Neural progenitor cell (in vitro differentiated cells): Measurements from ENCODE around the gene CLNK.

Source experiments
- EZH2 ChIP-seq: fragments of 200-600 bp; sonication (generic); IDR thresholded peaks from 2 replicates; pipeline ENCODE4 v1.6.1; 2017; ENCODE audit warnings: antibody characterized with exemption, mild to moderate bottlenecking, moderate library complexity
- TF ChIP-seq, protein P1 (sequence below): fragments of 200-600 bp; sonication (generic); IDR thresholded peaks from 2 replicates; pipeline ENCODE4 v1.5.1; 2017; ENCODE audit warnings: antibody characterized with exemption, mild to moderate bottlenecking

DNA sequence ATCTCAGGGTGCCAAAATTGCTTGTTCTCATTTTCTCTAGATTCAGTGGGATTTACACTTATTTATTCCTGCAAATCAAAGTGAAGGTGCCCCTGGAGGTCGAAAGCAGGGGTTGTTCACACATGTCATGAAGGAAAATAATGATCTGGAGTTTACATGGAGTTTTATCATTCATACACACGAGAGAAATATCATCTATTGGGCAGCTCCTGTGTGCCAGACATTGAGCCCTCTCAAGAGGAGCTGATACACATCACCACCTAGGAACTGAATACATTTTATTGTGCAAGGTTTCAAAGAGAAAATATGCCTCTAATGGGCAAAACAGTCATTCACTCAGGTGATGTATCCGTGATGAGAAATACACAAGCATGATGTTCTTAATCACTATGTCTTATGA is 23.5 kb downstream of the CLNK start:
- TF ChIP-seq, protein P1, sequence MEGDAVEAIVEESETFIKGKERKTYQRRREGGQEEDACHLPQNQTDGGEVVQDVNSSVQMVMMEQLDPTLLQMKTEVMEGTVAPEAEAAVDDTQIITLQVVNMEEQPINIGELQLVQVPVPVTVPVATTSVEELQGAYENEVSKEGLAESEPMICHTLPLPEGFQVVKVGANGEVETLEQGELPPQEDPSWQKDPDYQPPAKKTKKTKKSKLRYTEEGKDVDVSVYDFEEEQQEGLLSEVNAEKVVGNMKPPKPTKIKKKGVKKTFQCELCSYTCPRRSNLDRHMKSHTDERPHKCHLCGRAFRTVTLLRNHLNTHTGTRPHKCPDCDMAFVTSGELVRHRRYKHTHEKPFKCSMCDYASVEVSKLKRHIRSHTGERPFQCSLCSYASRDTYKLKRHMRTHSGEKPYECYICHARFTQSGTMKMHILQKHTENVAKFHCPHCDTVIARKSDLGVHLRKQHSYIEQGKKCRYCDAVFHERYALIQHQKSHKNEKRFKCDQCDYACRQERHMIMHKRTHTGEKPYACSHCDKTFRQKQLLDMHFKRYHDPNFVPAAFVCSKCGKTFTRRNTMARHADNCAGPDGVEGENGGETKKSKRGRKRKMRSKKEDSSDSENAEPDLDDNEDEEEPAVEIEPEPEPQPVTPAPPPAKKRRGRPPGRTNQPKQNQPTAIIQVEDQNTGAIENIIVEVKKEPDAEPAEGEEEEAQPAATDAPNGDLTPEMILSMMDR = no peak
- TF ChIP-seq EZH2 = no peak
